ENCODE data around the gene DRICH1.

The DRICH1 gene

DNA sequence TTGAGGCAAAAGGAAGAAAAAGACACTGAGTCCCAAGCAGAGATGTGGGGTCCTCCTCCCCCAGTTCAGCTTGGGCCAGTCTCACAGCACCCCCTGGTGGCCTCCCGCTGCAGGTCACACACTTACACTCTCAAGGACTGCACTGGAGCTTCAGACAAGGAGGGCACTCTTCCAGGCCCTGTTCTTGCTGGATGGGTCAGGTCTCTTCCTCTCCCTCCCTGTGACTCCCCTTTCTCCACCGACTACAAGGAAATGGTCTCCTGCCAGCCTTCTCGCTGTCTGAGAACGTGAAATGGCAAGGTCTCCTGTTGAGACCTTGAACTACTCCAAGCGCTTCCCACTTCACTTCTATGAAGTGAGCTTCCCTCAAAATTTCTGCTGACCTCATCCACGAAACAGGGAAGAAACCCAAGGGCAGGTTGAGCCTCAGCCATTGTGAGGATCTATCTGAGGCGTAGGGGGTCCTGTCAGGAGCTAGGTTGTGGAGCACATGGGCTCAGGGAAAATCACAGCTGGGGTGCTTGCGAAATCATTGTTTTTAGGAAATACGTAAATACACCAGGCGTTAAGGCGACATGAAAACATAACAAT lies 40.8 kb downstream of the DRICH1 start:
- H3K9me3 ChIP-seq (ENCODE audit: insufficient read depth, low read depth, low read length) = no peaks in the 10 kb centered on the region
- H3K36me3 ChIP-seq (ENCODE audit: insufficient read depth, low read length) = no peaks in the 10 kb centered on the region
- WGBS = 50% methylated on average over 11 of the region's 11 CpGs
- no peaks in the 10 kb centered on the region for H3K27me3 ChIP-seq (ENCODE audit: insufficient read depth, low read length)
- H3K27ac ChIP-seq (ENCODE audit: low read depth, low read length) = no peak overlapping the region
- H3K4me3 ChIP-seq (ENCODE audit: low read length) = no peak overlapping the region
- no peak overlapping the region for H3K9ac ChIP-seq (ENCODE audit: low read depth, low read length)
- H3K4me1 ChIP-seq (ENCODE audit: insufficient read depth, low read length) = peaks cover 9% of the 10 kb centered on the region; the same call in 1 of the 2 replicates

DNA sequence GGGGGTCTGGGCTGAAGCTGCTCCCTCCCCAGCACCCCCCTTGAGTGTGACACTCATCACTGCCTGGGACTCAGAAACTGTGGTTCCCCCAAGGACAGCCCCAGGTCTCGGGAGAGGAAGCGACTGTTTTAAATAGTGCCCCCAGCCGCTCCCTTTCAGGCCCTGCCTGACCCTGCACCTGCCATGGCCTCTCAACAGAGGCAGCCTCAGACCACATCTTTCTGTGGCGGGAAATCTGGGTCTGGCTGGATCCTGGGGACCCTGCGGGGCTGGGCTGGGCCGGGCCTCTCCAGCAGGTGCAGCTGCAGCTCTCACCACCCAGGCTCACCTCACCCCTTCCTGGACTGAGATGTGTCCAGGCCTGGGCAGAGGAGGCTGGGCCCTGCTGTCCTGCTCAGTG lies 48.3 kb downstream of the DRICH1 start:
- H3K27ac ChIP-seq (ENCODE audit: low read depth, low read length) = no peak overlapping the region
- H3K9ac ChIP-seq (ENCODE audit: low read depth, low read length) = no peak overlapping the region
- H3K9me3 ChIP-seq (ENCODE audit: insufficient read depth, low read depth, low read length) = no peaks in the 10 kb centered on the region
- H3K4me1 ChIP-seq (ENCODE audit: insufficient read depth, low read length) = no peaks in the 10 kb centered on the region
- no peak overlapping the region for H3K4me3 ChIP-seq (ENCODE audit: low read length)
- no peaks in the 10 kb centered on the region for H3K36me3 ChIP-seq (ENCODE audit: insufficient read depth, low read length)
- no peaks in the 10 kb centered on the region for H3K27me3 ChIP-seq (ENCODE audit: insufficient read depth, low read length)
- WGBS = 85% methylated on average over 6 of the region's 6 CpGs

GRCh38 chr22:23583153-23583552 lies 49.0 kb downstream of the DRICH1 start:
- H3K9me3 ChIP-seq (ENCODE audit: insufficient read depth, low read depth, low read length) = no peaks in the 10 kb centered on the region
- 88% methylated on average over 7 of the region's 7 CpGs for WGBS
- H3K4me1 ChIP-seq (ENCODE audit: insufficient read depth, low read length) = no peaks in the 10 kb centered on the region
- no peaks in the 10 kb centered on the region for H3K36me3 ChIP-seq (ENCODE audit: insufficient read depth, low read length)
- H3K9ac ChIP-seq (ENCODE audit: low read depth, low read length) = no peak overlapping the region
- H3K27ac ChIP-seq (ENCODE audit: low read depth, low read length) = no peak overlapping the region
- no peak overlapping the region for H3K4me3 ChIP-seq (ENCODE audit: low read length)
- no peaks in the 10 kb centered on the region for H3K27me3 ChIP-seq (ENCODE audit: insufficient read depth, low read length)

GRCh38 chr22:23581260-23581650 lies 50.9 kb downstream of the DRICH1 start:
- Histone ChIP-seq H3K4me1 (ENCODE audit: insufficient read depth, low read length) (no peaks in the 10 kb centered on the region), H3K4me3 (ENCODE audit: low read length) (no peak overlapping the region), H3K27ac (ENCODE audit: low read depth, low read length) (no peak overlapping the region), H3K27me3 (ENCODE audit: insufficient read depth, low read length) (no peaks in the 10 kb centered on the region), H3K9ac (ENCODE audit: low read depth, low read length) (no peak overlapping the region), H3K9me3 (ENCODE audit: insufficient read depth, low read depth, low read length) (no peaks in the 10 kb centered on the region), H3K36me3 (ENCODE audit: insufficient read depth, low read length) (no peaks in the 10 kb centered on the region)
- WGBS = 85% methylated on average over 7 of the region's 8 CpGs

DNA sequence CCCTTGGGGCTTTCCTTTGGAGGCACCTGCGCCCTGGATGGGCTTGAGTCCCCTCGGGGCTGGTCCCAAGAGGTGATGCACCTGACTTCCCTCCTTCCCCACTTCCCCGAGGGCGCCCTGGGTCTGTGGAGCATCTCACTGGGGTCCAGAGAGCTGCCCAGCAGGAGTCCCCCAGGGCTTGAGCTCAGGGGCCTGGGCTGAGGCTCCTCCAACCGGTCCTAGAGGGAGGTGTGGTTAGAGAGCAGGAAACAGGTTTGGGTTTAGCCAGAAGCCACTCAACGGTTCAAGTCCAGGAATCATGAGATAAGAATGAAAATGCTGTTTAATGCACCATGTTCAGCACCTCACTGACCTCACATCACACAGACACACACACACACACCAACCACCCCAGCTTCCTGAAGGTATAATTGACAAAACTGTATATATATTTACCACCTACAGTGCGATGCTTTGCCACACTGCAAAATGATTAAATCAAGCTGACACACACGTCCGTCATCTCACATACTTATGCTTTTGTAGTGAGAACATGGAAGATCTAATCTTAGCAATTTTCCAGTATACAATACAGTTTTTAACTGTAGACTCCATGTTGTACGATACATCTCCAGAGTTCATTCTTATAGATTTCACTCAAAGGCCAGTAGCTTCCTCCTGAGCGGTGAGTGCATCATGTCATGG lies 51.4 kb downstream of the DRICH1 start:
- Histone ChIP-seq H3K27ac (ENCODE audit: low read depth, low read length) (no peak overlapping the region), H3K27me3 (ENCODE audit: insufficient read depth, low read length) (no peaks in the 10 kb centered on the region), H3K9ac (ENCODE audit: low read depth, low read length) (no peak overlapping the region), H3K4me3 (ENCODE audit: low read length) (no peak overlapping the region), H3K4me1 (ENCODE audit: insufficient read depth, low read length) (no peaks in the 10 kb centered on the region), H3K9me3 (ENCODE audit: insufficient read depth, low read depth, low read length) (no peaks in the 10 kb centered on the region), H3K36me3 (ENCODE audit: insufficient read depth, low read length) (no peaks in the 10 kb centered on the region)
- 88% methylated on average over 11 of the region's 11 CpGs for WGBS

DNA sequence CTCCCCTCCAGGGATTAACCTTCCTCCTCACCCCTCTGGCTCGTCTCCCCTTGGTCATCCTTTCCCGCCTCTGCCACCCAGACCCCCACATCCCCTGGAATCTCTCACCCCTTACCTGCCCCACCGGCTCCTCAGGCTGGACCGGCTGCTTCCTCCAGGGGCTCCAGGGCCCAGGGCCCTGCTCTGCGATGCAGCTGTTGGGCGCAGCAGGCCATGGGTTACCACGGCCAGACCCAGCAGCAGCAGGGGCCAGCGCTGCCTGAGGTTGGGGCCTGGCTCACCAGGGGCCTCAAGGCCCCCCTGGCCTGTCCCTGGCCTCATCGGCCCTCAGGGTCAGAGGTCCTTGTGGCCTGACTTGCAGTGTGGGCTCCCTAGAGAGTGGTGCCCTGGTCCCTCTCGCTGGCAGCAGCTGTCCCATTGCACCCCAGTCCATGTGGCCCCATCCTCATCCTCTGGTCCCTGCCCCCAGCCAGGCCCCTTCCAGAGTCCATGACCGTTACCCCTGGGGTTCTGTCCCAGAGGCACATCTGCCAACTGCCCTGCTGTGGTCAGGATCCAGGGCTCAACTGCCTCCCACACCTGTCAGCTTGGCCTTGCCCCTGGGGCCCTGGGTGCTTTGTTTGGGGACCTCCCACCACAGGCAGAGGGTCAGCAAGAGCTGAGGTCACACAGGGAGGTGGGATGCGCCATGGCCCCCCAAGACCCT lies 52.1 kb downstream of the DRICH1 start, which contains the start of gene IGLL1:
IGLL1 (minus strand) TSS at position 421 of the 706 bp plus-strand sequence; CDS start at position 321, 100 bp downstream.
- Histone ChIP-seq H3K4me3 (ENCODE audit: low read length) (no peak within 1 kb of the TSS), H3K9ac (ENCODE audit: low read depth, low read length) (no peak within 1 kb of the TSS), H3K27ac (ENCODE audit: low read depth, low read length) (no peak within 1 kb of the TSS), H3K36me3 (ENCODE audit: insufficient read depth, low read length) (no peaks in the 10 kb centered on the region), H3K9me3 (ENCODE audit: insufficient read depth, low read depth, low read length) (no peaks in the 10 kb centered on the region), H3K4me1 (ENCODE audit: insufficient read depth, low read length) (no peaks in the 10 kb centered on the region), H3K27me3 (ENCODE audit: insufficient read depth, low read length) (no peaks in the 10 kb centered on the region)
- 92% methylated on average over 12 of the region's 12 CpGs for WGBS

GRCh38 chr22:23579280-23579679 lies 52.8 kb downstream of the DRICH1 start:
- H3K27ac ChIP-seq (ENCODE audit: low read depth, low read length) = no peak overlapping the region
- no peaks in the 10 kb centered on the region for H3K27me3 ChIP-seq (ENCODE audit: insufficient read depth, low read length)
- H3K36me3 ChIP-seq (ENCODE audit: insufficient read depth, low read length) = no peaks in the 10 kb centered on the region
- H3K9me3 ChIP-seq (ENCODE audit: insufficient read depth, low read depth, low read length) = no peaks in the 10 kb centered on the region
- 94% methylated on average over 3 of the region's 5 CpGs for WGBS
- no peaks in the 10 kb centered on the region for H3K4me1 ChIP-seq (ENCODE audit: insufficient read depth, low read length)
- no peak overlapping the region for H3K9ac ChIP-seq (ENCODE audit: low read depth, low read length)
- no peak overlapping the region for H3K4me3 ChIP-seq (ENCODE audit: low read length)

DNA sequence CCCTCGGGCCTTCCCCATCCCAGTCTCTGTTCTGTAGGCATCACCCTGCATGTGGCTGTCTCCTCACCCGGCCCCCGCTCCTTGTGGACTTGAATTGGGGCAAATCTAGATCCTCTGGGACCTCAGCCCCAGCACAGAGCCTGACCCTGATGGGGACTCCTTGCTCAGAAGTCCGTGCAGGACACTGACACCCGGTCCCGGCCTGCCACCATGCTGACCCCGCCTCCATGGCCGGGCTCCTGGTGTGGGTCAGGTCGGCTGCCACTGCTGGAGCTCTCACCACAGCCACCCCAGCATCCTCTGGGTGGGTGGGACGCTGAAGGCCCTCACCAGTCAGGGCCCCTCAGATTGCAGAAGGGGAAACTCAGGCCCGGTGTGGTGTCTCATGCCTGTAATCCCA lies 53.8 kb downstream of the DRICH1 start:
- no peak overlapping the region for H3K27ac ChIP-seq (ENCODE audit: low read depth, low read length)
- H3K9ac ChIP-seq (ENCODE audit: low read depth, low read length) = no peak overlapping the region
- no peak overlapping the region for H3K4me3 ChIP-seq (ENCODE audit: low read length)
- H3K27me3 ChIP-seq (ENCODE audit: insufficient read depth, low read length) = no peaks in the 10 kb centered on the region
- no peaks in the 10 kb centered on the region for H3K4me1 ChIP-seq (ENCODE audit: insufficient read depth, low read length)
- 89% methylated on average over 11 of the region's 11 CpGs for WGBS
- H3K36me3 ChIP-seq (ENCODE audit: insufficient read depth, low read length) = no peaks in the 10 kb centered on the region
- no peaks in the 10 kb centered on the region for H3K9me3 ChIP-seq (ENCODE audit: insufficient read depth, low read depth, low read length)

- no peaks in the 10 kb centered on the region for H3K27me3 ChIP-seq (ENCODE audit: insufficient read depth, low read length)
- H3K9me3 ChIP-seq (ENCODE audit: insufficient read depth, low read depth, low read length) = no peaks in the 10 kb centered on the region
- H3K4me1 ChIP-seq (ENCODE audit: insufficient read depth, low read length) = no peaks in the 10 kb centered on the region
- H3K9ac ChIP-seq (ENCODE audit: low read depth, low read length) = no peak overlapping the region
- no peak overlapping the region for H3K4me3 ChIP-seq (ENCODE audit: low read length)
- H3K27ac ChIP-seq (ENCODE audit: low read depth, low read length) = no peak overlapping the region
- 92% methylated on average over 5 of the region's 5 CpGs for WGBS
- no peaks in the 10 kb centered on the region for H3K36me3 ChIP-seq (ENCODE audit: insufficient read depth, low read length)
Measured at GRCh38 chr22:23576681-23577080, 55.4 kb downstream of the DRICH1 start.

DNA sequence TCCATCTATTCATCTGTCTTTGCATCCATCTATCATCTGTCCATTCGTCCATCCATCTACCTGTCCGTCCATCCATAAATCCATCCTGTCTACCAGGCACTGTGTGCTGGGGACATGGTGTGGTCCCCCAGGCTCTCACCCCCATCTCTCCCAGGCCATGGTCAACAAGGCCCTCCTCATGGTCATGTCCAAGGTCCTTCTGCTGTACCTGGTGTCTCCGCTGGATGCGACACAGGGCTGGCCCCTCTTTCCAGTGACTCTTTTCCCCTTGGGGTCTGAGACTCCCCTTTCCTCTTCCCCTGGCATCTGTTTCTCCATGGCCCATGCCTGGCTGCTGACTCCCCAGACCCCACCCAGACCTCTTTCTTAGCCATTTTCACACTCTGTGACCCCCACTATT lies 56.5 kb downstream of the DRICH1 start:
- H3K36me3 ChIP-seq (ENCODE audit: insufficient read depth, low read length) = no peaks in the 10 kb centered on the region
- H3K4me3 ChIP-seq (ENCODE audit: low read length) = no peak overlapping the region
- no peak overlapping the region for H3K9ac ChIP-seq (ENCODE audit: low read depth, low read length)
- no peaks in the 10 kb centered on the region for H3K4me1 ChIP-seq (ENCODE audit: insufficient read depth, low read length)
- WGBS = 93% methylated on average over 4 of the region's 4 CpGs
- H3K9me3 ChIP-seq (ENCODE audit: insufficient read depth, low read depth, low read length) = no peaks in the 10 kb centered on the region
- H3K27ac ChIP-seq (ENCODE audit: low read depth, low read length) = no peak overlapping the region
- H3K27me3 ChIP-seq (ENCODE audit: insufficient read depth, low read length) = no peaks in the 10 kb centered on the region

DNA sequence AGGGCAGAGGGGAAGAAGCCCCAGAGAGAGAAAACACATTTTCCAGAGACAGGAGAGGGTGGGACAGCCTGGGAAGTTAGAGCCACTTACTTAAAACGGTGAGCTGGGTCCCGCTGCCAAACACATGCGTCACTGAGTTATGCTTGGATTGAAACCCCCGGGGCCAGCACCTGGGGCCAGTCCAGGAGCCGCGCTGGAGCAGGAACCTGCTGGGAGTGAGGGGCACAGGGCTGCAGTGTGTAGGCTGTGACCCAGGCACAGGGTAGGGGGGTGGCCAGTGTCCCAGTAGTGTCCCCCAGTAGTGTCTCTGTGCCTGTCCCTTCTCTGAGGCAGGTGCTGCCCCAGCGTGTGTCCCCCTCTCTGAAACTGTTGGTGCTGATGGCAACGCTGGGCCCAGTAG lies 57.2 kb downstream of the DRICH1 start:
- Histone ChIP-seq H3K9ac (ENCODE audit: low read depth, low read length) (no peak overlapping the region), H3K4me1 (ENCODE audit: insufficient read depth, low read length) (no peaks in the 10 kb centered on the region), H3K27ac (ENCODE audit: low read depth, low read length) (no peak overlapping the region), H3K36me3 (ENCODE audit: insufficient read depth, low read length) (no peaks in the 10 kb centered on the region), H3K9me3 (ENCODE audit: insufficient read depth, low read depth, low read length) (no peaks in the 10 kb centered on the region), H3K27me3 (ENCODE audit: insufficient read depth, low read length) (no peaks in the 10 kb centered on the region), H3K4me3 (ENCODE audit: low read length) (no peak overlapping the region)
- 80% methylated on average over 7 of the region's 8 CpGs for WGBS

Data from HUES64 (cell line).